VCaP (cell line): ENCODE results near the gene DAPK1.
A peak's percentile ranks its signal among the peaks of the same experiment; 100 is the strongest.

ENCODE experiments used
- H3K27ac ChIP-seq: fragments of 450-650 bp; 2 replicates; pipeline ENCODE4 v1.5.1; 2017
- TF ChIP-seq, protein P1 (sequence below): fragments of 450-650 bp; conservative IDR thresholded peaks from 2 replicates; pipeline ENCODE4 v1.5.1; 2017; ENCODE audit warnings: mild to moderate bottlenecking, moderate library complexity

DAPK1 gene

DNA sequence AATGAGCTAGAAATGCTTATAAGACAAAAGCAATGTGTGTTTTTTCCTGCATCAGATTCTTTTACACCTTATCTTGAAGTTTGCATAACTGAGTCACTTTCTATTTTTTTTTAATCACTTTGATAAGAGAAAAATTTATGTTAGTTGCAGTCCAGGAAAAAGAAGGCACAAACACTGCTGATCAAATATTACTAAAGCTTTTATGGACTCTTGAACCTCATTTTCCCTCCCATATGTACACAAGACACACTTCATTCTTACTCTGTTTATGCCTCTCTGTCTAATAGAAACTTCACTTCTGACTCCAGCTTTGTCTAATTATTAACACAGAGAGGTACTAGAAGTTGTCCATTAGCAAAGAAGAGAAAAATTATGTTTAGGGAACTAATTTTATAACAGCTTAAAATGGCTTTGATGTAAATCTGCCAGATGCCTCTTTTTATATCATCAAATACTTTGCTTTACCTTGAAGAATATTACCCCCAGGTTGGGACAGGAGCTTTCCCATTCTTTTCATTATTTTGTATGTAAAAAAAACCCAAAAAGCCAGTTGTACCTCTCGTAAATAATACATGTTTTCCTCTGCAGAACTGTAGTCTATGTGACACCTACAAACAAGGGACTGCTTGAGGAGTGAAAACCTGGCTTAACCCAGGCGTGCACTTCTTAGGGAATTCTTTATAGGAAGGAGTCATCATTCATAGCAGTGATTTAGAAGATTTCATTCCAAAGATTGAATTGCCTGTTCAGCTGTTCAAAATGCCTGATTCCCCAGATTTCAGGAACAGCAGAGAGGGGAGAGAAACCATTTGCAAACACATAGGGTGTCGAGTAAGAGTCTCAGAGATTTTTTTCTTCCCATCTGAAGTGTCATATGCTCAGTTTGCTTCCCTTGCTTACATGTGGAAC lies 72.6 kb downstream of the DAPK1 start:
- TF ChIP-seq, protein P1, sequence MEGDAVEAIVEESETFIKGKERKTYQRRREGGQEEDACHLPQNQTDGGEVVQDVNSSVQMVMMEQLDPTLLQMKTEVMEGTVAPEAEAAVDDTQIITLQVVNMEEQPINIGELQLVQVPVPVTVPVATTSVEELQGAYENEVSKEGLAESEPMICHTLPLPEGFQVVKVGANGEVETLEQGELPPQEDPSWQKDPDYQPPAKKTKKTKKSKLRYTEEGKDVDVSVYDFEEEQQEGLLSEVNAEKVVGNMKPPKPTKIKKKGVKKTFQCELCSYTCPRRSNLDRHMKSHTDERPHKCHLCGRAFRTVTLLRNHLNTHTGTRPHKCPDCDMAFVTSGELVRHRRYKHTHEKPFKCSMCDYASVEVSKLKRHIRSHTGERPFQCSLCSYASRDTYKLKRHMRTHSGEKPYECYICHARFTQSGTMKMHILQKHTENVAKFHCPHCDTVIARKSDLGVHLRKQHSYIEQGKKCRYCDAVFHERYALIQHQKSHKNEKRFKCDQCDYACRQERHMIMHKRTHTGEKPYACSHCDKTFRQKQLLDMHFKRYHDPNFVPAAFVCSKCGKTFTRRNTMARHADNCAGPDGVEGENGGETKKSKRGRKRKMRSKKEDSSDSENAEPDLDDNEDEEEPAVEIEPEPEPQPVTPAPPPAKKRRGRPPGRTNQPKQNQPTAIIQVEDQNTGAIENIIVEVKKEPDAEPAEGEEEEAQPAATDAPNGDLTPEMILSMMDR = no peak
- peak overlapping the region; percentile 99 for H3K27ac ChIP-seq

DNA sequence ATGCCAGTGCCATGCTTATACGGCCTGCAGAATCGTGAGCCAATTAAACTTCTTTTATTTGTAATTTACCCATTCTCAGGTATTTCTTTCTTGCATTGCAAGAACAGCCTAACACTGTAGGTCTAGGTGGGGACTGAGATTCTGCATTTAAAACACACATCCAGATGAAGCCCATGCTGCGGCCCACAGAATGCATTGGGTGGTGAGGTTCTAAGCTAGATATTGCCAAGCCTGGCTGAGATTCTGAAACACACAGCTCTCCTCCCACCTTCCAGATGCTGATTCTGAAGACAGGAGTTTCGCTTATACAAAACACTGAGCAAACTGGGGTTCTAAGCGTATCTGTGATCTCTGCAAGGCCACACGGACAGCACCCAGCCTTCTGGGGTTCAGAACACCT lies 75.1 kb downstream of the DAPK1 start:
- TF ChIP-seq, protein P1 = no peak
- peak overlapping the region; percentile 99 for H3K27ac ChIP-seq

DNA sequence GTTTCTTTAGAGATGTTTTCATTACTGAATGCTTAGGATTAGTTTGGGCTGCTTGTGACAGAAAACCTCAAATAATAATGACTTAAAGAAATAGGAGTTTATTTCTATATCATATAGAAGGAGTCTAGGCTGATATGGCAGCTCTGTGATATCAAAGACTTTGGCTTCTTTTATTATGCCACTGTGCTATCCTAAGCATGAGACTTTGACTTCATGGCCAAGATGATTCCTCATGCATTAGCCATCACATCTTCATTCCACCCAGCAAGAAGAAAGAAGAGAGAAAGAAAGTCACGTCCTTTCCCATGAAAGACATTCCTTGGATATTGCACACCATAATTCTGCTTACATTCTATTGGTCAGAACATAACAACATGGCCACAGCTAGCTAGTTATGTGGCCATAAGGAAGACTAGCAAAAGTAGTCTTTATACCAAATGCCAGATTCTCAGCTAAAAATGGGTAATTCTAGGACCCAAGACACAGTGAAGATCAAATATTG lies 76.2 kb downstream of the DAPK1 start:
- peak overlapping the region; percentile 99 for H3K27ac ChIP-seq
- TF ChIP-seq, protein P1 = no peak

DNA sequence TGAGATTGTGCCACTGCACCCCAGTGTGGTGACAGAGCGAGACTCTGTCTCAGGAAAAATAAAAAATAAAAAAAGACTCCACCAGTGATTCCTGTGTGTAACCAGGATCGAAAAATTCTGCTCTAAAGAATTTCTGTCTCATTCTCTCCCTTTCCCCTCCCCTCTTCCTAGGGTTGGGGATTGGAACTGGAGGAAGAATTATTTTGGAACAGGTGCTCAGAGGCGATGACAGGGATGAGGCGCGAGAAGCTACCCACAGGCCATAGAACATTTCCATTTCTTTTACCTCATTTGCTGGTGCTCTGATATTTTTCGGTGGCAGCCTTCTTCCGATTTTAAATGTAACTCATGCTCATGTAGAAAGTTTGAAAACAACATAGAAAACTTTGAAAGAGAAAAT lies 80.1 kb downstream of the DAPK1 start:
- TF ChIP-seq, protein P1 = no peak
- H3K27ac ChIP-seq = peak overlapping the region; percentile 56; the same call in 1 of the 2 replicates

DNA sequence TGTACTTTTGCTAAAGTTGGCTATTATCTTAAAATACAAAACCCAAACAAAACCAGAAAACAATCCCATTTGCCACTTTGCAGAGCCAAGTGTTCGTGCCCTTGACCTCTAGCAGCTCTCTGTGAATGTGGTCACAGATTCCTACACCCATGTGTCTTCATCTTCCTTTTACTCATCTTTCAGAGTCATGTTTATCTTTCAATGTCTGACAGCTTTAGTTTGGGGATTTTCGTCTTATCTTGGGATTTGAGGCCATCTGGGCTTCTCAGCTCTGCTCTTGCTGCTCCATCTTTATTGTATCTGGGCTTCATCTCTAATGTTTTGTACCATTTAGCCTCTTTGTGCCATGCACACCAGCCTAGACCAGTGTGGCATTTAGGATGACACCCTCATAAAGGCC lies 81.0 kb downstream of the DAPK1 start:
- TF ChIP-seq, protein P1 = no peak
- H3K27ac ChIP-seq = peak overlapping the region; percentile 56; the same call in 1 of the 2 replicates

DNA sequence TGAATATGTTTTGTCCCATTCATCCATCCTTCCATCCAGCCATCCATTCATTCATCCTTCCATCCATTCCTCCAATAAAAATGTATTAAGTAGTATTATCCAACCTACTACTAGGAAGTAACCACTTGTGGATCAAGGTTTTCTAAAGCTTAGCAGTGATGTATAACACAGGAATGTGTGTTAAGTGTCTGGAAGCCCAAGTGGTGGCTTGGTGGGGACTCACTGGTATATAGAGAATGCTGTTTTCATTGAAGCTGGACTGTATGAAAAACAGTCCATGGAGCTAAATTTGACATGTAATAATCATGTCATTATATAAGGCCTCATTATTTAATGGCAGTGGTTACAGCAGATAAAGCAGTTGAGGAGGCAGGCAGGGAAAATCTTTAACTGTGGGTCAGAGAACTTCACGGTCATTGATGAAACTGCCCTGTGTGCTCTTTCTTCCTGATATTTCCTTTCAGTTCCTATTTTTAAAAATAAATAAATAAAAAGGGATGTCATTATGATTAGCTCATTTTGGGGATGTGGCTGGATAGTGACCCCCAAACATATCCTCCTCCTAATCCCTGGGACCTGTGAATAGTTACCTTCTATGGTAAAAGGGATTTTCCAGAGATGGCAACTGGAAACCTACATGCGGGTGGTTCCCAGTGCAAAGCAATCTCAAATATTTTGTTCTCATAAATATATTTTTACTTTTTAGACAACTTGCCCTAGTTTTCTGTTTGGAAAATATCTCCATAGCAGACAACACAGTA lies 82.3 kb downstream of the DAPK1 start:
- TF ChIP-seq, protein P1 = no peak
- peak overlapping the region; percentile 77 for H3K27ac ChIP-seq

DNA sequence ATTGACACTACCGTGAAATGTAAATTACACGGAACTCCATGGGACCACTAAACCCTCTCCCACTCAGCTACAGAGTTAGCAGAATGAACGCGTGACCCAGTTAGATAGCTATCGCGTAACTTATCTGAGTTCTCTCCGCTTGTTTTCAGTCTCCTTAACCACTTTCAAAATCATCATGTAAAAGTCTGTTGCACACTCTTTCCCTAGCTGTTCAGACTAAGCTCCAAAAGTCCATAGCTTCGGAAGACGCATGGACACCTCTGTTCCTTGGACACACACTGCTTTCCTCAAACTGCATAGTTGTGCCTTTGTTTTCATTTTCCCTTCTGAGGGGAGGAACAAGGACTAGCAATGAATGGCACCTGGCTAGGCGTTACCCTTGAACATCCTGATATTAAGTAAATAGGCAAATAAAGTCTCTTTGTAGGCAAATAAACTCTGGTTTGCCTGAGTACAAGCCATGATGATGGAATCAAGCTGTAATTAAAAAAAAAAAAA lies 83.3 kb downstream of the DAPK1 start:
- TF ChIP-seq, protein P1 = no peak
- peak overlapping the region; percentile 77 for H3K27ac ChIP-seq
